ENCODE data around the gene HCN2.
A peak's percentile ranks its signal among the peaks of the same experiment; 100 is the strongest.

The HCN2 gene

GRCh38 chr19:589693-590395 lies at the start of gene HCN2:
TSS of gene HCN2 (plus strand) at chr19:589881. CDS start at chr19:589946, 65 bp downstream.
- no peak for DNase-seq (ENCODE audit: low read depth in 2 of 2)

GRCh38 chr19:540867-541637 lies 48.6 kb upstream of the HCN2 start:
- DNase-seq (ENCODE audit: low read depth in 2 of 2): no peak

GRCh38 chr19:541699-542098 lies 48.0 kb upstream of the HCN2 start:
- DNase-seq (ENCODE audit: low read depth in 2 of 2): no peak

GRCh38 chr19:542173-542866 lies 47.4 kb upstream of the HCN2 start:
- no peak for DNase-seq (ENCODE audit: low read depth in 2 of 2)

GRCh38 chr19:543910-544608 lies 45.6 kb upstream of the HCN2 start, which contains the start of gene GZMM:
TSS of gene GZMM (plus strand) at chr19:544053. CDS start at chr19:544072, 19 bp downstream.
- DNase-seq (ENCODE audit: low read depth in 2 of 2): peak; percentile 60 to 68

GRCh38 chr19:547117-547516 lies 42.6 kb upstream of the HCN2 start:
- no peak for DNase-seq (ENCODE audit: low read depth in 2 of 2)

GRCh38 chr19:547836-548720 lies 41.6 kb upstream of the HCN2 start:
- no peak for DNase-seq (ENCODE audit: low read depth in 2 of 2)

GRCh38 chr19:548886-549830 lies 40.5 kb upstream of the HCN2 start:
- no peak for DNase-seq (ENCODE audit: low read depth in 2 of 2)

- no peak for DNase-seq (ENCODE audit: low read depth in 2 of 2)
These were observed 34.9 kb upstream of the HCN2 start for GRCh38 chr19:554817-555216.

GRCh38 chr19:555474-555808 lies 34.2 kb upstream of the HCN2 start:
- DNase-seq (ENCODE audit: low read depth in 2 of 2): no peak

GRCh38 chr19:556611-557382 lies 32.9 kb upstream of the HCN2 start:
- DNase-seq (ENCODE audit: low read depth in 2 of 2): no peak

- DNase-seq (ENCODE audit: low read depth in 2 of 2): no peak
These were observed 30.8 kb upstream of the HCN2 start for GRCh38 chr19:558770-559439.

GRCh38 chr19:560121-560520 lies 29.6 kb upstream of the HCN2 start:
- DNase-seq (ENCODE audit: low read depth in 2 of 2): no peak

GRCh38 chr19:566403-566802 lies 23.3 kb upstream of the HCN2 start:
- no peak for DNase-seq (ENCODE audit: low read depth in 2 of 2)

GRCh38 chr19:566844-567243 lies 22.8 kb upstream of the HCN2 start:
- no peak for DNase-seq (ENCODE audit: low read depth in 2 of 2)

- DNase-seq (ENCODE audit: low read depth in 2 of 2): no peak
These were observed 22.3 kb upstream of the HCN2 start for GRCh38 chr19:567296-567900.

- no peak for DNase-seq (ENCODE audit: low read depth in 2 of 2)
These were observed 19.4 kb upstream of the HCN2 start for GRCh38 chr19:570251-570686.

- DNase-seq (ENCODE audit: low read depth in 2 of 2): peak in 1 of 2 donors; percentile 40
These were observed 18.6 kb upstream of the HCN2 start for GRCh38 chr19:570937-571565.

All from stimulated activated CD8-positive, alpha-beta memory T cell treated with anti-CD3 and anti-CD28 coated beads, Interleukin-2, amount 100 ng/mL, for 48 hours (primary cell).